Measurements from ENCODE around the gene GUCY1A2. TPM values are rescaled to one million over a fixed set of nuclear protein-coding genes. Genes with fewer than 3 reads are reported as not detected.
"Not testable (repeated sequence)": the region's sequence is repeated elsewhere in the genome, so short reads cannot be mapped to it uniquely, and the experiment has no call there.

GUCY1A2 gene
- total and polyA plus RNA-seq, 2 experiments from 2014 or later, result 0.15 to 0.54 TPM

GRCh38 chr11:106889718-106890117 lies 128.6 kb downstream of the GUCY1A2 start:
- H3K27ac ChIP-seq, result no peak overlapping the region

DNA sequence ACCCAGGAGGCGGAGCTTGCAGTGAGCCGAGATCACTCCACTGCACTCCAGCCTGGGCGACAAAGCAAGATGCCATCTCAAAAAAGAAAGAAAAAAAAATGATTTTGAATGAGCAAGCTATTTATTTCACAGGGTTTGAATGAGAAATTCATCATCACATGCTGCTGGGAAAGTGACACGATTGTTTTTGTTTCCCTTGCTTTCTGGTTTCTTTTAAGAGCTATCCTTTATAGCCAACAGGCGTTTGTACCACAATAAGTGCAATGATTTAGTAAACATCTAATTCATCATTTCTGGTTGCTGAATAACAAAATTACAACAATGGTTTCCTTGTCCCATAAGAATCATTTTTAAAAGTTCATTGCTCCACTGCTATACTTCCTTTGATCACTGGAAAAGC lies 129.9 kb downstream of the GUCY1A2 start:
- in situ Hi-C loops (cut with MboI), result no loop called here
- H3K79me2 ChIP-seq (ENCODE audit: insufficient read depth), result no peaks in the 10 kb centered on the region
- no peaks in the 10 kb centered on the region for H3F3A ChIP-seq (ENCODE audit: insufficient read depth)
- no peak for TF ChIP-seq EZH2 (IDR thresholded peaks at IDR 0.05; ENCODE audit: insufficient read depth, poor library complexity, severe bottlenecking)
- no peak for TF ChIP-seq EZH2phosphoT487 (IDR thresholded peaks at IDR 0.05; ENCODE audit: insufficient read depth, low read depth)
- H3K27me3 ChIP-seq (replicated peaks; ENCODE audit: insufficient read depth), result no peaks in the 10 kb centered on the region
- no peak for DNase-seq
- H3K9ac ChIP-seq, result no peak overlapping the region
- no peaks in the 10 kb centered on the region for H3K4me1 ChIP-seq (ENCODE audit: insufficient read depth)
- no peak overlapping the region for H3K4me2 ChIP-seq (ENCODE audit: unreplicated experiment)
- H3K9me2 ChIP-seq (ENCODE audit: insufficient read depth), result no peaks in the 10 kb centered on the region
- no peak overlapping the region for H3K4me3 ChIP-seq
- WGBS, 2 experiments (ENCODE audit: low coverage in 1 of 2, low lambda C conversion rate in 2 of 2, missing lambda C conversion rate in 2 of 2), result 53 to 56% methylated on average over 5 of the region's 5 CpGs
- no peaks in the 10 kb centered on the region for H3K36me3 ChIP-seq (ENCODE audit: low read depth)
- H4K20me1 ChIP-seq (ENCODE audit: insufficient read depth), result no peaks in the 10 kb centered on the region
- H3K27ac ChIP-seq, result no peak overlapping the region
- no peak overlapping the region for H2AFZ ChIP-seq
- no peaks in the 10 kb centered on the region for H3K9me3 ChIP-seq (ENCODE audit: low read depth)

More at GRCh38 chr11:106889718-106890117, 128.6 kb downstream of the GUCY1A2 start:
- Histone ChIP-seq H3K4me3 (no peak overlapping the region), H3K9me3 (ENCODE audit: low read depth) (no peaks in the 10 kb centered on the region), H3K4me1 (ENCODE audit: insufficient read depth) (no peaks in the 10 kb centered on the region), H3K4me2 (ENCODE audit: unreplicated experiment) (no peak overlapping the region), H3K9ac (no peak overlapping the region), H3K79me2 (ENCODE audit: insufficient read depth) (no peaks in the 10 kb centered on the region), H4K20me1 (ENCODE audit: insufficient read depth) (no peaks in the 10 kb centered on the region), H3F3A (ENCODE audit: insufficient read depth) (no peaks in the 10 kb centered on the region), H3K36me3 (ENCODE audit: low read depth) (no peaks in the 10 kb centered on the region), H3K27me3 (replicated peaks; ENCODE audit: insufficient read depth) (no peaks in the 10 kb centered on the region), H3K9me2 (ENCODE audit: insufficient read depth) (no peaks in the 10 kb centered on the region), H2AFZ (no peak overlapping the region)
- 54 to 63% methylated on average over 1 of the region's 1 CpG for WGBS, 2 experiments (ENCODE audit: low coverage in 1 of 2, low lambda C conversion rate in 2 of 2, missing lambda C conversion rate in 2 of 2)
- in situ Hi-C loops (cut with MboI), result no loop called here
- TF ChIP-seq EZH2 (IDR thresholded peaks at IDR 0.05; ENCODE audit: insufficient read depth, poor library complexity, severe bottlenecking) (no peak), EZH2phosphoT487 (IDR thresholded peaks at IDR 0.05; ENCODE audit: insufficient read depth, low read depth) (no peak)
- DNase-seq, result no peak

DNA sequence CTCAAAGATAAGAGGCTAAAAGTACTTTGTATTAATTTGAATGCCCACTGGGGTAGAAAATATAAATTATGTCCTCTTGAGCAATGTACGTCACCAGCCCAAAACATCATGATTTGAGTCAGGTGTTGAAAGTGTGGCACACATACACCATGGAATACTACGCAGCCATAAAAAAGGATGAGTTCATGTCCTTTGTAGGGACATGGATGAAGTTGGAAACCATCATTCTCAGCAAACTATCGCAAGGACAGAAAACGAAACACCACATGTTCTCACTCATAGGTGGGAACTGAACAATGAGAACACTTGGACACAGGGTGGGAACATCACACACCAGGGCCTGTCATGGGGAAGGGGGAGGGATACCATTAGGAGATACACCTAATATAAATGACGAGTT lies 134.6 kb downstream of the GUCY1A2 start:
- H3K79me2 ChIP-seq (ENCODE audit: insufficient read depth); H3K9me3 ChIP-seq (ENCODE audit: low read depth); in situ Hi-C loops (cut with MboI); H3K9me2 ChIP-seq (ENCODE audit: insufficient read depth); H3K9ac ChIP-seq; H3K36me3 ChIP-seq (ENCODE audit: low read depth); H2AFZ ChIP-seq; H3K4me1 ChIP-seq (ENCODE audit: insufficient read depth); H4K20me1 ChIP-seq (ENCODE audit: insufficient read depth); H3K4me3 ChIP-seq; H3F3A ChIP-seq (ENCODE audit: insufficient read depth); H3K27ac ChIP-seq; DNase-seq; H3K27me3 ChIP-seq (replicated peaks; ENCODE audit: insufficient read depth); H3K4me2 ChIP-seq (ENCODE audit: unreplicated experiment): not testable (repeated sequence)
- WGBS, 2 experiments (ENCODE audit: low coverage in 1 of 2, low lambda C conversion rate in 2 of 2, missing lambda C conversion rate in 2 of 2), result 31 to 33% methylated on average over 5 of the region's 5 CpGs

- H3K9ac ChIP-seq, result no peak overlapping the region
- 0 out of 2 replicates have a peak, but pooled peaks cover 5% of the 10 kb centered on the region for H3K27me3 ChIP-seq (replicated peaks; ENCODE audit: insufficient read depth)
- no peaks in the 10 kb centered on the region for H3K9me2 ChIP-seq (ENCODE audit: insufficient read depth)
- no peaks in the 10 kb centered on the region for H3K4me1 ChIP-seq (ENCODE audit: insufficient read depth)
- no peak overlapping the region for H3K4me3 ChIP-seq
- no peaks in the 10 kb centered on the region for H3F3A ChIP-seq (ENCODE audit: insufficient read depth)
- H3K9me3 ChIP-seq (ENCODE audit: low read depth), result no peaks in the 10 kb centered on the region
- no peak overlapping the region for H3K27ac ChIP-seq
- H3K4me2 ChIP-seq (ENCODE audit: unreplicated experiment), result no peak overlapping the region
- no peak for TF ChIP-seq EZH2phosphoT487 (IDR thresholded peaks at IDR 0.05; ENCODE audit: insufficient read depth, low read depth)
- TF ChIP-seq EZH2 (IDR thresholded peaks at IDR 0.05; ENCODE audit: insufficient read depth, poor library complexity, severe bottlenecking), result no peak
- WGBS, 2 experiments (ENCODE audit: low coverage in 1 of 2, low lambda C conversion rate in 2 of 2, missing lambda C conversion rate in 2 of 2), result 26 to 30% methylated on average over 7 of the region's 7 CpGs
- DNase-seq, result no peak
- no peaks in the 10 kb centered on the region for H3K36me3 ChIP-seq (ENCODE audit: low read depth)
- in situ Hi-C loops (cut with MboI), result no loop called here
- H3K79me2 ChIP-seq (ENCODE audit: insufficient read depth), result no peaks in the 10 kb centered on the region
- H4K20me1 ChIP-seq (ENCODE audit: insufficient read depth), result no peaks in the 10 kb centered on the region
- no peak overlapping the region for H2AFZ ChIP-seq
These were observed 138.3 kb downstream of the GUCY1A2 start for GRCh38 chr11:106879832-106880546.

All from GM23248 (cell line).